Measurements from ENCODE around the gene ZNF599. TPM values are rescaled to one million over a fixed set of nuclear protein-coding genes. Genes with fewer than 3 reads are reported as not detected.

ZNF599 gene
- total and polyA plus RNA-seq, 2 of the 13 experiments (the other 11 are each of a cell fraction or from before 2014, with no cell fraction given), result 5.8 to 7.3 TPM

DNA sequence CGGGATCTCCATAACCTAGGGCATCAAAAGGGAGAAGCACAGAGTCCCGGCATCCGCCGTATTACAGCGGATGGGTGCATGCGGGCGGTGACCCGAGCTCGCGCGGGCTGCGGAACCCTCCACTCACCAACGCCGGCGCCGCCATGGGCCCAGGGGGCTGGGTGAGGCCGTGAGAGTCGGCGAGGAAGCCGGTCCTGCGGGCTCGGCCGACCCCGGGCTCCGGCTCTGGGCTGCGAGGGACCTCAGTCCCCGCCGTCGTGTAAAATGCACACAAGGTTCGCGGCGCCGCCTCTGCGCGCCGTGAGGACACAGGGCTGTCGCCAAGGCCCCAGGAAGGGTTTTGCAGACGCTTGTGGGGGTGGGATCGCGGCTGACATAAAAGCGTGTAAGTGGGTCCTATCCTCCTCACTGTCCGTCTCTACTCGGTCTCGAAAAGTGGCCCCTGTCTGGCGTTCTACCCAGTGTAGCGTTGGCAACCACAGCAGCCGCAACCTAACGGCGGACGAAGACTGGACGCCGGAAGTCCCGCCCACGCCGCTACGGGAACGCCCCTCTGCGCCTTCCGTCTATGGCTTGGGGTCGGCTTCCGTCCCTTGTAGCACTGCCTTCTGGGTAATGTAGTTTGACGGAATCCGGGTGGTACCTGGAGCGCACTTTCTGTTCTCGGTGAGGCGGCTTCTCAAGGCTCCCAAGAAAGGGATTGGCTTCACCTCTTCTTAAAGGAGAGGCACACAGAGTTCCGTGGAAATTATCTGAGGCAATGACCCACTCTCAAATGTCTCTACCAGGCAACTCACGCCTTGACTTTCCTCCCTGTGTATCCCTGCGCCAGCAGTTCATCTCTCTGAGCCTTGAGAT, at the start of gene ZNF599 (continued):
- no peak for TF ChIP-seq TAF15 (IDR thresholded peaks at IDR 0.05; ENCODE audit: low read depth, low read length, poor library complexity, severe bottlenecking)
- TF ChIP-seq ZNF546 (CRISPR knock-in tag; conservative IDR thresholded peaks at IDR 0.05), result peak; percentile 70
- TF ChIP-seq ATRX (CRISPR knock-in tag; IDR thresholded peaks at IDR 0.05; ENCODE audit: borderline replicate concordance), result no peak
- 0 out of 2 replicates have a peak, but pooled peaks have one; percentile 57 for TF ChIP-seq ARNT2 (CRISPR knock-in tag; IDR thresholded peaks at IDR 0.05; ENCODE audit: low read depth)
- TF ChIP-seq, protein P1, sequence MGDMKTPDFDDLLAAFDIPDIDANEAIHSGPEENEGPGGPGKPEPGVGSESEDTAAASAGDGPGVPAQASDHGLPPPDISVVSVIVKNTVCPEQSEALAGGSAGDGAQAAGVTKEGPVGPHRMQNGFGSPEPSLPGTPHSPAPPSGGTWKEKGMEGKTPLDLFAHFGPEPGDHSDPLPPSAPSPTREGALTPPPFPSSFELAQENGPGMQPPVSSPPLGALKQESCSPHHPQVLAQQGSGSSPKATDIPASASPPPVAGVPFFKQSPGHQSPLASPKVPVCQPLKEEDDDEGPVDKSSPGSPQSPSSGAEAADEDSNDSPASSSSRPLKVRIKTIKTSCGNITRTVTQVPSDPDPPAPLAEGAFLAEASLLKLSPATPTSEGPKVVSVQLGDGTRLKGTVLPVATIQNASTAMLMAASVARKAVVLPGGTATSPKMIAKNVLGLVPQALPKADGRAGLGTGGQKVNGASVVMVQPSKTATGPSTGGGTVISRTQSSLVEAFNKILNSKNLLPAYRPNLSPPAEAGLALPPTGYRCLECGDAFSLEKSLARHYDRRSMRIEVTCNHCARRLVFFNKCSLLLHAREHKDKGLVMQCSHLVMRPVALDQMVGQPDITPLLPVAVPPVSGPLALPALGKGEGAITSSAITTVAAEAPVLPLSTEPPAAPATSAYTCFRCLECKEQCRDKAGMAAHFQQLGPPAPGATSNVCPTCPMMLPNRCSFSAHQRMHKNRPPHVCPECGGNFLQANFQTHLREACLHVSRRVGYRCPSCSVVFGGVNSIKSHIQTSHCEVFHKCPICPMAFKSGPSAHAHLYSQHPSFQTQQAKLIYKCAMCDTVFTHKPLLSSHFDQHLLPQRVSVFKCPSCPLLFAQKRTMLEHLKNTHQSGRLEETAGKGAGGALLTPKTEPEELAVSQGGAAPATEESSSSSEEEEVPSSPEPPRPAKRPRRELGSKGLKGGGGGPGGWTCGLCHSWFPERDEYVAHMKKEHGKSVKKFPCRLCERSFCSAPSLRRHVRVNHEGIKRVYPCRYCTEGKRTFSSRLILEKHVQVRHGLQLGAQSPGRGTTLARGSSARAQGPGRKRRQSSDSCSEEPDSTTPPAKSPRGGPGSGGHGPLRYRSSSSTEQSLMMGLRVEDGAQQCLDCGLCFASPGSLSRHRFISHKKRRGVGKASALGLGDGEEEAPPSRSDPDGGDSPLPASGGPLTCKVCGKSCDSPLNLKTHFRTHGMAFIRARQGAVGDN (CRISPR knock-in tag; IDR thresholded peaks at IDR 0.05), result peak; percentile 92
- no peak for TF ChIP-seq ATF7 (IDR thresholded peaks at IDR 0.05)
- TF ChIP-seq ATF7 (CRISPR knock-in tag; IDR thresholded peaks at IDR 0.05), result no peak
- TF ChIP-seq, protein P2, sequence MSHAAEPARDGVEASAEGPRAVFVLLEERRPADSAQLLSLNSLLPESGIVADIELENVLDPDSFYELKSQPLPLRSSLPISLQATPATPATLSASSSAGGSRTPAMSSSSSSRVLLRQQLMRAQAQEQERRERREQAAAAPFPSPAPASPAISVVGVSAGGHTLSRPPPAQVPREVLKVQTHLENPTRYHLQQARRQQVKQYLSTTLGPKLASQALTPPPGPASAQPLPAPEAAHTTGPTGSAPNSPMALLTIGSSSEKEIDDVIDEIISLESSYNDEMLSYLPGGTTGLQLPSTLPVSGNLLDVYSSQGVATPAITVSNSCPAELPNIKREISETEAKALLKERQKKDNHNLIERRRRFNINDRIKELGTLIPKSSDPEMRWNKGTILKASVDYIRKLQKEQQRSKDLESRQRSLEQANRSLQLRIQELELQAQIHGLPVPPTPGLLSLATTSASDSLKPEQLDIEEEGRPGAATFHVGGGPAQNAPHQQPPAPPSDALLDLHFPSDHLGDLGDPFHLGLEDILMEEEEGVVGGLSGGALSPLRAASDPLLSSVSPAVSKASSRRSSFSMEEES (CRISPR knock-in tag; IDR thresholded peaks at IDR 0.05), result no peak
- TF ChIP-seq AGO2 (optimal IDR thresholded peaks at IDR 0.05; ENCODE audit: low read depth, low read length), result peak; percentile 63
- TF ChIP-seq, protein P3, sequence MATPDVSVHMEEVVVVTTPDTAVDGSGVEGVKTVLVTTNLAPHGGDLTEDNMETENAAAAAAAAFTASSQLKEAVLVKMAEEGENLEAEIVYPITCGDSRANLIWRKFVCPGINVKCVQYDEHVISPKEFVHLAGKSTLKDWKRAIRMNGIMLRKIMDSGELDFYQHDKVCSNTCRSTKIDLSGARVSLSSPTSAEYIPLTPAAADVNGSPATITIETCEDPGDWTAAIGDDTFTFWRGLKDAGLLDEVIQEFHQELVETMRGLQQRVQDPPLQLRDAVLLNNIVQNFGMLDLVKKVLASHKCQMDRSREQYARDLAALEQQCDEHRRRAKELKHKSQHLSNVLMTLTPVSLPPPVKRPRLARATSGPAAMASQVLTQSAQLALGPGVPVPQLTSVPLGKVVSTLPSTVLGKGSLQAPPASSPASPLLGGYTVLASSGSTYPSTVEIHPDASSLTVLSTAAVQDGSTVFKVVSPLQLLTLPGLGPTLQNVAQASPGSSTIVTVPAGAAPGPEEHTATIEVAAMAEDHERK (CRISPR knock-in tag; IDR thresholded peaks at IDR 0.05; ENCODE audit: low read depth), result peak; percentile 85
- TF ChIP-seq MEIS2 (CRISPR knock-in tag; IDR thresholded peaks at IDR 0.05), result 0 out of 2 replicates have a peak, but pooled peaks have one; percentile 49
- TF ChIP-seq, protein P4, sequence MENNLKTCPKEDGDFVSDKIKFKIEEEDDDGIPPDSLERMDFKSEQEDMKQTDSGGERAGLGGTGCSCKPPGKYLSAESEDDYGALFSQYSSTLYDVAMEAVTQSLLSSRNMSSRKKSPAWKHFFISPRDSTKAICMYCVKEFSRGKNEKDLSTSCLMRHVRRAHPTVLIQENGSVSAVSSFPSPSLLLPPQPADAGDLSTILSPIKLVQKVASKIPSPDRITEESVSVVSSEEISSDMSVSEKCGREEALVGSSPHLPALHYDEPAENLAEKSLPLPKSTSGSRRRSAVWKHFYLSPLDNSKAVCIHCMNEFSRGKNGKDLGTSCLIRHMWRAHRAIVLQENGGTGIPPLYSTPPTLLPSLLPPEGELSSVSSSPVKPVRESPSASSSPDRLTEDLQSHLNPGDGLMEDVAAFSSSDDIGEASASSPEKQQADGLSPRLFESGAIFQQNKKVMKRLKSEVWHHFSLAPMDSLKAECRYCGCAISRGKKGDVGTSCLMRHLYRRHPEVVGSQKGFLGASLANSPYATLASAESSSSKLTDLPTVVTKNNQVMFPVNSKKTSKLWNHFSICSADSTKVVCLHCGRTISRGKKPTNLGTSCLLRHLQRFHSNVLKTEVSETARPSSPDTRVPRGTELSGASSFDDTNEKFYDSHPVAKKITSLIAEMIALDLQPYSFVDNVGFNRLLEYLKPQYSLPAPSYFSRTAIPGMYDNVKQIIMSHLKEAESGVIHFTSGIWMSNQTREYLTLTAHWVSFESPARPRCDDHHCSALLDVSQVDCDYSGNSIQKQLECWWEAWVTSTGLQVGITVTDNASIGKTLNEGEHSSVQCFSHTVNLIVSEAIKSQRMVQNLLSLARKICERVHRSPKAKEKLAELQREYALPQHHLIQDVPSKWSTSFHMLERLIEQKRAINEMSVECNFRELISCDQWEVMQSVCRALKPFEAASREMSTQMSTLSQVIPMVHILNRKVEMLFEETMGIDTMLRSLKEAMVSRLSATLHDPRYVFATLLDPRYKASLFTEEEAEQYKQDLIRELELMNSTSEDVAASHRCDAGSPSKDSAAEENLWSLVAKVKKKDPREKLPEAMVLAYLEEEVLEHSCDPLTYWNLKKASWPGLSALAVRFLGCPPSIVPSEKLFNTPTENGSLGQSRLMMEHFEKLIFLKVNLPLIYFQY (CRISPR knock-in tag; IDR thresholded peaks at IDR 0.05; ENCODE audit: borderline replicate concordance), result no peak
- peak; percentile 33; the same call in 1 of the 2 replicates for TF ChIP-seq ZNF263 (CRISPR knock-in tag; IDR thresholded peaks at IDR 0.05)
- TF ChIP-seq, protein P5, sequence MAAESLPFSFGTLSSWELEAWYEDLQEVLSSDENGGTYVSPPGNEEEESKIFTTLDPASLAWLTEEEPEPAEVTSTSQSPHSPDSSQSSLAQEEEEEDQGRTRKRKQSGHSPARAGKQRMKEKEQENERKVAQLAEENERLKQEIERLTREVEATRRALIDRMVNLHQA (CRISPR knock-in tag; IDR thresholded peaks at IDR 0.05), result no peak
- no peak for TF ChIP-seq ZFP62 (CRISPR knock-in tag; IDR thresholded peaks at IDR 0.05)
- peak; percentile 90 for TF ChIP-seq SAP130 (CRISPR knock-in tag; IDR thresholded peaks at IDR 0.05; ENCODE audit: low read depth)
- TF ChIP-seq MYC (CRISPR knock-in tag; IDR thresholded peaks at IDR 0.05; ENCODE audit: borderline replicate concordance), result peak; percentile 31; the same call in 1 of the 2 replicates

All from HepG2 (cell line).